Measurements from ENCODE around the gene CAPS.

The CAPS gene

GRCh38 chr19:5963855-5964254, 49.8 kb downstream of the CAPS start:
- Histone ChIP-seq H3K4me3 (ENCODE audit: insufficient read depth, low read depth, low read length) (no peak overlapping the region), H3K36me3 (ENCODE audit: control insufficient read depth, insufficient read depth, low read length) (no peaks in the 10 kb centered on the region), H3K27me3 (ENCODE audit: control insufficient read depth, insufficient read depth, low read length, poor library complexity, severe bottlenecking) (no peaks in the 10 kb centered on the region), H3K4me1 (ENCODE audit: control insufficient read depth, insufficient read depth, low read length) (peaks cover 15% of the 10 kb centered on the region), H3K27ac (ENCODE audit: insufficient read depth, low read depth, low read length, poor library complexity, severe bottlenecking) (no peak overlapping the region), H3K9me3 (ENCODE audit: control insufficient read depth, low read length) (no peaks in the 10 kb centered on the region)
- 93 to 96% methylated on average over 7 of the region's 7 CpGs for WGBS, 2 experiments

- Histone ChIP-seq H3K27ac (ENCODE audit: insufficient read depth, low read depth, low read length, poor library complexity, severe bottlenecking) (no peak overlapping the region), H3K9me3 (ENCODE audit: control insufficient read depth, low read length) (no peaks in the 10 kb centered on the region), H3K36me3 (ENCODE audit: control insufficient read depth, insufficient read depth, low read length) (no peaks in the 10 kb centered on the region), H3K4me1 (ENCODE audit: control insufficient read depth, insufficient read depth, low read length) (peaks cover 15% of the 10 kb centered on the region), H3K4me3 (ENCODE audit: insufficient read depth, low read depth, low read length) (no peak overlapping the region), H3K27me3 (ENCODE audit: control insufficient read depth, insufficient read depth, low read length, poor library complexity, severe bottlenecking) (no peaks in the 10 kb centered on the region)
- 96 to 98% methylated on average over 4 to 5 of the region's 5 CpGs for WGBS, 2 experiments
These were observed 50.9 kb downstream of the CAPS start for GRCh38 chr19:5964816-5965565.
